GM10847 (cell line): Measurements from ENCODE around the gene CNKSR1.

Experiments used
- POLR2A ChIP-seq: IDR thresholded peaks from 2 replicates; pipeline ENCODE4 v1.6.1; 2011; ENCODE audit not compliant: insufficient read length; ENCODE audit errors: extremely low read depth

Gene CNKSR1, protein sequence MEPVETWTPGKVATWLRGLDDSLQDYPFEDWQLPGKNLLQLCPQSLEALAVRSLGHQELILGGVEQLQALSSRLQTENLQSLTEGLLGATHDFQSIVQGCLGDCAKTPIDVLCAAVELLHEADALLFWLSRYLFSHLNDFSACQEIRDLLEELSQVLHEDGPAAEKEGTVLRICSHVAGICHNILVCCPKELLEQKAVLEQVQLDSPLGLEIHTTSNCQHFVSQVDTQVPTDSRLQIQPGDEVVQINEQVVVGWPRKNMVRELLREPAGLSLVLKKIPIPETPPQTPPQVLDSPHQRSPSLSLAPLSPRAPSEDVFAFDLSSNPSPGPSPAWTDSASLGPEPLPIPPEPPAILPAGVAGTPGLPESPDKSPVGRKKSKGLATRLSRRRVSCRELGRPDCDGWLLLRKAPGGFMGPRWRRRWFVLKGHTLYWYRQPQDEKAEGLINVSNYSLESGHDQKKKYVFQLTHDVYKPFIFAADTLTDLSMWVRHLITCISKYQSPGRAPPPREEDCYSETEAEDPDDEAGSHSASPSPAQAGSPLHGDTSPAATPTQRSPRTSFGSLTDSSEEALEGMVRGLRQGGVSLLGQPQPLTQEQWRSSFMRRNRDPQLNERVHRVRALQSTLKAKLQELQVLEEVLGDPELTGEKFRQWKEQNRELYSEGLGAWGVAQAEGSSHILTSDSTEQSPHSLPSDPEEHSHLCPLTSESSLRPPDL

DNA sequence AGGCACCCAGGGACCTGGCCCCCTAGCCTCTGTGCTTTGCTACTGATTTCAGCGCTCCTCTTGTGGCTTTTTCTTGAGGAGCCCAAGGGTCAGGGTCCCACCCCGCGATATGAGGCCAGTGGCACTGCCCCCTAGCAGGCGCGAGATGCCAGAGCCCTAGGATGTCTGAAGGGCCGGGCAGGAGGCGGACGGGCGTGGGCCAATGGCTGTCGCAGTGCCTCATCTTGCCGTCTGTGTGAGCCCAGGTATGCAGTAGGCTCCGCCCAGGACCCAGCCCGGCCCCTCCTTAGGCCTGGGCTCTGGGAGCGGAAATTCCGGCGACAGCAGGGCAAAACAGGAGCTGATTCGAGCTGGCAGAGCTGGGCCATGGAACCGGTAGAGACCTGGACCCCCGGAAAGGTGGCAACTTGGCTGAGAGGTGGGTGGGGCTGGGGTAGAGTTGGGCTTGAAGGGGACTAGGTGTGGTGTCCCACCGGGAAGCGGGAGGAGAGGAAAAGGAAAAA lies at the start of gene CNKSR1:
Gene CNKSR1, plus strand, starts transcription at position 310 of the 503 bp plus-strand sequence. Its CDS starts 57 bp downstream, at position 367.
- no peak for TF ChIP-seq POLR2A

DNA sequence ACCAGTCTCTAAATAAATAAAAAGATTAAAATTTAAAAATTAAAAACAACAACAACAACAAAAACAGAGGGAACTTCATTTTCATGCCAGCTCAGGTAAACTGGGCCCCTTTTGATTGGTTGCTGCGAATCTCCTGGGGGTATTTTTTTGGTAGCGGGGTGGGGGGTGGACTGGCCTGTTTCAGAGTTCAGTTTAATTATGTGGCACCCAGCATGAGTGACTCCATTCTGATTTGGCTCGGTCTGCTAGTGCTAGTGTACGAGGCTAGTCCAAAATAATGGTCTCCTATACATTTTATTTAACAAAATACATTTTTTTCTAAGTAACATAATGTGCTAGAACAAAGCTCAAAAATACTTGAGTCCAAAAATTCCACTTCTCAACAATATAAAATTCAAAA lies 47.5 kb upstream of the CNKSR1 start:
- TF ChIP-seq POLR2A, result no peak

- TF ChIP-seq POLR2A, result no peak
These were observed 46.6 kb upstream of the CNKSR1 start for GRCh38 chr1:26130695-26131094.

DNA sequence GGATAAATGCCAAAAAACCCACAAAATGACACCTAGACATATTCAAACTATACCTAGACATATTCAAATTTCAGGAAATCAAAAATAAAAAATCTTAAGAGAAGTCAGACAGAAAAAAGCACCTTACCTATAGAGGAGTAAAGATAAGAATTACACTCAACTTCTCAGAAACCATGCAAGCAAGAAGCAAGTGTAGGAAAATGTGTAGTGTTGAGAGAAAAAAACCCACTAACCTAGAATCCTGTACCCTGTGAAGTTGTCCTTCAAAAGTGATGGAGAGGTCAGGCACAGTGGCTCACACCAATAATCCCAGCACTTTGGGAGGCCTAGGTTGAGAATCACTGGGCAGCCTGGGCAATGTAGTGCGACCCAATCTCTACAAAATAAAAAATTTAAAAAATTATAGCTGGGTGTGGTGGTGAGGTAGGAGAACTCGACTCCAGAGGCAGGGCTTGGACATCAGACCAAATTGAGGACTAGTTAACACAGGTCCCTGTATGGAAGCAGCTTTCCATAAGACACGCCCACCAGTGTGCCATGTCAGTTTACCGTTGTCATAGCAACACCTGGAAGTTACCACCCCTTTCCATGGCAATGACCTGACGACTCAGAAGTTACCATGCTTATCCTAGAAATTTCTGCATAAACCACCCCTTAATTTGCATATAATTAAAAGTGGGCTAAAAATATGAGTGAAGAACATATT lies 45.0 kb upstream of the CNKSR1 start:
- no peak for TF ChIP-seq POLR2A

DNA sequence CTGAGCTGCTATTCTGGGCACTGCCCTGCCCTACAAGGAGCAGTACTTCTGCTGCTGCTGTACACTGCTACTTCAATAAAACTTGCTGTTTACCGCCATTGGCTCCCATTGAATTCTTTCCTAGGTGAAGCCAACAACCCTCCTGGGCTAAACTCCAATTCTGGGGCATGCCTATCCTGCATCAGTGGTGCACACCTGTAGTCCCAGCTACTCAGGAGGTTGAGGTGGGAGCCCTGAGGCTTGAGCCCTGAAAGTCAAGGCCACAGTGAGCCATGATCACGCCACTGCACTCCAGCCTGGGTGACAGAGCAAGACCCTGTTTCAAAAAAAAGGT lies 44.5 kb upstream of the CNKSR1 start:
- TF ChIP-seq POLR2A, result no peak

GRCh38 chr1:26134466-26134865 lies 42.8 kb upstream of the CNKSR1 start:
- no peak for TF ChIP-seq POLR2A

DNA sequence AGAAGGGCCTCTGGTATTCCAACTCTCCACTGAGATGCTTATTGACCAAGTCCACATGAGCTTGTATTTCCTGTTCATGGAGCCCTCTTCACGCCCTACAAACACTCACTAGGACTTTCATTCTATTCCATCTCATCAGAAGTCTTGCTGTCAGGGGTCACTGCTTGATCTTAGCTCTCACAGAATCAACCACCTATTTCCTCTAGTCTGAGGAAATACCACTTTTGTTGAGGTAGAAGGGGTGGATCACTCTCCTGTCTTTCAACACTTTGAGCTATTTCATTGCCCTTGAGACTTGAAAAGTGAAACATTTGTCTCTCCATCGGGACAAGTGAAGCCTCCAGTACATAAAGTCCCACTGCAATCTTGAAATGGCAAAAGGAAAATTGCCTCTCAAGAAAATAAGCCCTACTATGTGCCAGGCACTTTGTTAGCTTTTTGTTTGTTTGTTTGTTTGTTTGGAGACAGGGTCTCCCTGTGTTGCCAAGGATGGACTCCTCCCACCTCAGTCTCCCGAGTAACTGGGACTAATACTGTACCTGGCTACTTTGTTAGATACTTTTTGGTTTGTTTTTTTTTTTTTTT lies 38.2 kb upstream of the CNKSR1 start:
- TF ChIP-seq POLR2A, result no peak

DNA sequence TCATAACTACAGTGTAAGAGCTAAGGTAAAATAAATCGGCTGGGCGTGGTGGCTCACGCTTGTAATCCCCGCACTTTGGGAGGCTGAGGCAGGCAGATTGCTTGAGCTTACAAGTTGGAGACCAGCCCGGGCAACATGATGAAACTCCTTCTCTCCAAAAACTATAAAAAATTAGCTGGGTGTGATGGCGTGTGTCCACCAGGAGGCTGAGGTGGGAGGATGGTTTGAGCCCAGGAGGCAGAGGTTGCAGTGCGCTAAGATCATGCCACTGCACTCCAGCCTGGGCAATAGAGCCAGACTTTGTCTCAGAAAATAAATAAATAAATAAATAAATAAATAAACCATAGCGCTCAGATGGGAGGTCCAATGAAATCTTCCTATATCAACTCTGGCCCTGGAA lies 35.1 kb upstream of the CNKSR1 start:
- no peak for TF ChIP-seq POLR2A

DNA sequence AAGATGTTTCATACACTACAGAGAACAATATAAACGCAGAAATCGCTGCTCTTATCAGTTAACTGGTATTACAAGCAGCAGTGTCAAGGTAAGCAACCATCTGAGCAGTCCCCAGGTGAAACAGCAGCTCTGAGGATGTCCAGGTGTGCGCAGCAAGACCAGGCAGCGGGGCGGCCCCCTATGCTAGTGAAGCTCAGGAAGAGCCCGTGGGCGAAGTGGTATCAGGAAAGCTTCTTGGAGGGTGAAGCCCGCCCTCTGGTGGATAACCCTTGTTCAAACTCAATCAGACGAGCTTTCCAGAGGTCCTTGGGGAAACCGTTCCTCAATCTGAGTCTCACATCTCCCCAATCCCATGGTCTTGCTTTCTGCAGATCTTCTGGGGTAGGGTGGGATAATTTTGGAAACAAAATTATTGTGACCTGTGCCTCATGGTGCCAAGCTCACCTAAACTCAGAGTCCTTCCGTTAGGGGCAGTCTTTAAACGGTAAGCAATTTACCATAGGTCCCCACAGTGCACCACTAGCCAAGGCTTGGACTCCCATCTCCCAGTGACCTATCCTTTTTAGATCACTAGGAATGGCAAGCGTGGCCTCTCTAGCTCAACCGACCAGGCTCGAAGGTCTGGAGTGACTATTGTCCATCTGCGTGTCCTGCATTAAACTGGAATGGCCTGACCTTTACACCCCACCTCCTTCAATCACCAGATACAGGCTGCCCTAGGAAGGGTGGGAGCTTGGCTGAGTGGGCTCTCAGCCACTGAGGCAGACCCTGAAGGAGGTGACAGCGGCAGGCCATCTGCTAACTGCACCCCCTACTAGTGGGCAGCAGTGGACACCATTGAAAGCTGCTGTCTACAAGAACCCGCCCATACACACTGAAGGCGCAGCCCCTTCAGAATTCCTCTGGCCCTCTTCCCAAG lies 32.0 kb upstream of the CNKSR1 start:
- no peak for TF ChIP-seq POLR2A

- TF ChIP-seq POLR2A, result no peak
These were observed 31.4 kb upstream of the CNKSR1 start for GRCh38 chr1:26145960-26146294.

GRCh38 chr1:26148887-26149286 lies 28.4 kb upstream of the CNKSR1 start:
- TF ChIP-seq POLR2A, result no peak

GRCh38 chr1:26153966-26154532 lies 23.2 kb upstream of the CNKSR1 start:
- no peak for TF ChIP-seq POLR2A

GRCh38 chr1:26154750-26155149 lies 22.5 kb upstream of the CNKSR1 start:
- no peak for TF ChIP-seq POLR2A
